Measurements from ENCODE around the gene NEMP2.

DNA sequence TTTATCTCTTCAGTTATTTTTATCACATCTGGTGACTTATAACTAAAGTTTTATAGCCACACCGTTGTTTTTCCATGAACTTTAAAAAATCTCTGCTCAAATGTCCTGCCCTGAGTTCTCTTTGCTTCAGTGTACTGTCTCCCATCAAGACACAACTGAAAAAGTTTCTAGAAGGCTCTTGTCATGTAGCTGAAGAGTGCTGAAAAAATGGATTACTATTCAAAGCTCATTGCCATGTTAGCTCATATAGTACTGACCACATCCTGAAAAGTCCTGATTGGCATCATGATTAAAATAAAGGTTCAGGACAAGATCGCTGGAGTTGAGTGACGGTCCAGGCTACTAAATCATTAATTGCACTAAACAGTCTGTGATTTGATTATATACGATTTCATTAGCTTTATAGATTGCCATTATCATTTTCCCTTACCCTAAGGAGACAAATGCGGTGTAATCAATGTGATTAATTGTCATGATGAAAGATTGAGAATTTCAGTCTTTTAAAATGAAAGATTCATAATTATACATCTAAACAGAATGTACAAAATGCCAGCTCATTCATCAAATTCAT lies 64.2 kb downstream of the NEMP2 start:
- TF ChIP-seq ARNTL (CRISPR knock-in tag; IDR thresholded peaks at IDR 0.05; ENCODE audit: borderline replicate concordance, low read depth) (no peak), ZFP3 (CRISPR knock-in tag; IDR thresholded peaks at IDR 0.05) (no peak), ZNF565 (CRISPR knock-in tag; conservative IDR thresholded peaks at IDR 0.05; ENCODE audit: low read depth) (no peak), GLIS3 (CRISPR knock-in tag; IDR thresholded peaks at IDR 0.05) (no peak), ESRRG (CRISPR knock-in tag; IDR thresholded peaks at IDR 0.05) (no peak), ZNF70 (CRISPR knock-in tag; IDR thresholded peaks at IDR 0.05) (no peak), TOX (CRISPR knock-in tag; IDR thresholded peaks at IDR 0.05; ENCODE audit: borderline replicate concordance) (no peak), BACH2 (CRISPR knock-in tag; IDR thresholded peaks at IDR 0.05; ENCODE audit: borderline replicate concordance) (no peak), ZFP30 (CRISPR knock-in tag; IDR thresholded peaks at IDR 0.05) (peak; percentile 4; the same call in 1 of the 2 replicates), ZNF8 (CRISPR knock-in tag; IDR thresholded peaks at IDR 0.05) (peak; percentile 23; the same call in 1 of the 2 replicates), ISL1 (CRISPR knock-in tag; IDR thresholded peaks at IDR 0.05) (peak; percentile 90), CREB5 (CRISPR knock-in tag; IDR thresholded peaks at IDR 0.05; ENCODE audit: low read depth) (peak; percentile 73; the same call in 1 of the 2 replicates)
- TF ChIP-seq, protein P1, sequence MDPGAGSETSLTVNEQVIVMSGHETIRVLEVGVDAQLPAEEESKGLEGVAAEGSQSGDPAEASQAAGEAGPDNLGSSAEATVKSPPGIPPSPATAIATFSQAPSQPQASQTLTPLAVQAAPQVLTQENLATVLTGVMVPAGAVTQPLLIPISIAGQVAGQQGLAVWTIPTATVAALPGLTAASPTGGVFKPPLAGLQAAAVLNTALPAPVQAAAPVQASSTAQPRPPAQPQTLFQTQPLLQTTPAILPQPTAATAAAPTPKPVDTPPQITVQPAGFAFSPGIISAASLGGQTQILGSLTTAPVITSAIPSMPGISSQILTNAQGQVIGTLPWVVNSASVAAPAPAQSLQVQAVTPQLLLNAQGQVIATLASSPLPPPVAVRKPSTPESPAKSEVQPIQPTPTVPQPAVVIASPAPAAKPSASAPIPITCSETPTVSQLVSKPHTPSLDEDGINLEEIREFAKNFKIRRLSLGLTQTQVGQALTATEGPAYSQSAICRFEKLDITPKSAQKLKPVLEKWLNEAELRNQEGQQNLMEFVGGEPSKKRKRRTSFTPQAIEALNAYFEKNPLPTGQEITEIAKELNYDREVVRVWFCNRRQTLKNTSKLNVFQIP (CRISPR knock-in tag; IDR thresholded peaks at IDR 0.05; ENCODE audit: borderline replicate concordance, low read depth), result no peak
- TF ChIP-seq, protein P2, sequence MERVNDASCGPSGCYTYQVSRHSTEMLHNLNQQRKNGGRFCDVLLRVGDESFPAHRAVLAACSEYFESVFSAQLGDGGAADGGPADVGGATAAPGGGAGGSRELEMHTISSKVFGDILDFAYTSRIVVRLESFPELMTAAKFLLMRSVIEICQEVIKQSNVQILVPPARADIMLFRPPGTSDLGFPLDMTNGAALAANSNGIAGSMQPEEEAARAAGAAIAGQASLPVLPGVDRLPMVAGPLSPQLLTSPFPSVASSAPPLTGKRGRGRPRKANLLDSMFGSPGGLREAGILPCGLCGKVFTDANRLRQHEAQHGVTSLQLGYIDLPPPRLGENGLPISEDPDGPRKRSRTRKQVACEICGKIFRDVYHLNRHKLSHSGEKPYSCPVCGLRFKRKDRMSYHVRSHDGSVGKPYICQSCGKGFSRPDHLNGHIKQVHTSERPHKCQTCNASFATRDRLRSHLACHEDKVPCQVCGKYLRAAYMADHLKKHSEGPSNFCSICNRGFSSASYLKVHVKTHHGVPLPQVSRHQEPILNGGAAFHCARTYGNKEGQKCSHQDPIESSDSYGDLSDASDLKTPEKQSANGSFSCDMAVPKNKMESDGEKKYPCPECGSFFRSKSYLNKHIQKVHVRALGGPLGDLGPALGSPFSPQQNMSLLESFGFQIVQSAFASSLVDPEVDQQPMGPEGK (CRISPR knock-in tag; IDR thresholded peaks at IDR 0.05; ENCODE audit: borderline replicate concordance), result peak; percentile 60
